Activated naive CD4-positive, alpha-beta T cell treated with anti-CD3 and anti-CD28 coated beads, Interleukin-2, amount 50 U/mL, for 72 hours (primary cell): ENCODE measurements around the gene DIAPH3. TPM values are rescaled to one million over a fixed set of nuclear protein-coding genes. Genes with fewer than 3 reads are reported as not detected.

Experiments used
- ATAC-seq, 2 donors: fragments of 150-1000 bp; cut with Tn5 transposase; 2 replicates each; pipeline ENCODE4 v1.10.0; 2021; ENCODE audit warnings: mild to moderate bottlenecking in 2 of 2, moderate library complexity in 2 of 2
- DNase-seq, 2 donors: peaks; one replicate each; pipeline ENCODE4 v3.0.0; 2021 to 2022; ENCODE audit warnings: low spot score in 2 of 2
- H3K27ac Mint-ChIP-seq, 2 donors: one replicate each; pipeline ENCODE4 v1.8.0; 2022; ENCODE audit warnings: mild to moderate bottlenecking in 2 of 2, mixed read lengths in 2 of 2
- H3K36me3 Mint-ChIP-seq, 2 donors: one replicate each; pipeline ENCODE4 v1.8.0; 2022; ENCODE audit warnings: mixed read lengths in 2 of 2
- H3K9me3 Mint-ChIP-seq, 2 donors: one replicate each; pipeline ENCODE4 v1.8.0; 2022; ENCODE audit warnings: mixed read lengths in 2 of 2
- total RNA-seq, 2 donors: library from RNA; stranded (reverse); gene quantifications; one replicate each; pipeline ENCODE4 v1.2.3, GENCODE V29; 2022

Gene DIAPH3
- total RNA-seq, 2 donors from 2014 or later: 31.3 to 36.8 TPM

GRCh38 chr13:59839186-59839585 lies 324.5 kb downstream of the DIAPH3 start:
- no peaks in the 10 kb centered on the region for H3K36me3 Mint-ChIP-seq
- ATAC-seq (no peak), DNase-seq (no peak)
- no peaks in the 10 kb centered on the region for H3K9me3 Mint-ChIP-seq
- H3K27ac Mint-ChIP-seq: no peak overlapping the region

GRCh38 chr13:59837101-59837500 lies 326.6 kb downstream of the DIAPH3 start:
- H3K9me3 Mint-ChIP-seq: no peaks in the 10 kb centered on the region
- no peak for DNase-seq

GRCh38 chr13:59835569-59835968 lies 328.2 kb downstream of the DIAPH3 start:
- Mint-ChIP-seq H3K36me3 (no peaks in the 10 kb centered on the region), H3K27ac (no peak overlapping the region), H3K9me3 (no peaks in the 10 kb centered on the region)
- ATAC-seq (no peak), DNase-seq (no peak)

More at GRCh38 chr13:59837101-59837500, 326.6 kb downstream of the DIAPH3 start:
- Mint-ChIP-seq H3K27ac (no peak overlapping the region), H3K36me3 (no peaks in the 10 kb centered on the region)
- no peak for ATAC-seq

- H3K9me3 Mint-ChIP-seq: no peaks in the 10 kb centered on the region
- no peak overlapping the region for H3K27ac Mint-ChIP-seq
- H3K36me3 Mint-ChIP-seq: no peaks in the 10 kb centered on the region
- DNase-seq: no peak
- ATAC-seq: no peak
Observed at GRCh38 chr13:59834801-59835200, 328.9 kb downstream of the DIAPH3 start.

GRCh38 chr13:59829690-59830089 lies 334.0 kb downstream of the DIAPH3 start:
- ATAC-seq: no peak
- no peak overlapping the region for H3K27ac Mint-ChIP-seq

GRCh38 chr13:59823486-59823885 lies 340.2 kb downstream of the DIAPH3 start:
- ATAC-seq (no peak), DNase-seq (no peak)
- no peaks in the 10 kb centered on the region for H3K36me3 Mint-ChIP-seq
- no peak overlapping the region for H3K27ac Mint-ChIP-seq
- H3K9me3 Mint-ChIP-seq: no peaks in the 10 kb centered on the region

More at GRCh38 chr13:59829690-59830089, 334.0 kb downstream of the DIAPH3 start:
- Mint-ChIP-seq H3K36me3 (no peaks in the 10 kb centered on the region), H3K9me3 (no peaks in the 10 kb centered on the region)
- DNase-seq: no peak

GRCh38 chr13:59809564-59809963 lies 354.2 kb downstream of the DIAPH3 start:
- Mint-ChIP-seq H3K36me3 (no peaks in the 10 kb centered on the region), H3K9me3 (no peaks in the 10 kb centered on the region), H3K27ac (no peak overlapping the region)
- DNase-seq (no peak), ATAC-seq (no peak)

- DNase-seq (no peak), ATAC-seq (no peak)
- H3K36me3 Mint-ChIP-seq: no peaks in the 10 kb centered on the region
- H3K27ac Mint-ChIP-seq: no peak overlapping the region
- H3K9me3 Mint-ChIP-seq: no peaks in the 10 kb centered on the region
Observed at GRCh38 chr13:59806801-59807200, 356.9 kb downstream of the DIAPH3 start.

GRCh38 chr13:59801107-59801880 lies 362.4 kb downstream of the DIAPH3 start:
- Mint-ChIP-seq H3K36me3 (no peaks in the 10 kb centered on the region), H3K9me3 (no peaks in the 10 kb centered on the region), H3K27ac (no peak overlapping the region)
- ATAC-seq (no peak), DNase-seq (no peak)

- H3K27ac Mint-ChIP-seq: no peak overlapping the region
- H3K36me3 Mint-ChIP-seq: no peaks in the 10 kb centered on the region
- H3K9me3 Mint-ChIP-seq: no peaks in the 10 kb centered on the region
- ATAC-seq: no peak
- no peak for DNase-seq
Observed at GRCh38 chr13:59793107-59793506, 370.6 kb downstream of the DIAPH3 start.

- DNase-seq (no peak), ATAC-seq (no peak)
- Mint-ChIP-seq H3K36me3 (no peaks in the 10 kb centered on the region), H3K27ac (no peak overlapping the region), H3K9me3 (no peaks in the 10 kb centered on the region)
Observed at GRCh38 chr13:59790626-59791025, 373.1 kb downstream of the DIAPH3 start.

- no peak for ATAC-seq
- no peaks in the 10 kb centered on the region for H3K9me3 Mint-ChIP-seq
Observed at GRCh38 chr13:59789558-59789957, 374.2 kb downstream of the DIAPH3 start.

GRCh38 chr13:59787679-59788078 lies 376.0 kb downstream of the DIAPH3 start:
- Mint-ChIP-seq H3K9me3 (no peaks in the 10 kb centered on the region), H3K27ac (no peak overlapping the region), H3K36me3 (no peaks in the 10 kb centered on the region)
- DNase-seq (no peak), ATAC-seq (no peak)

More at GRCh38 chr13:59789558-59789957, 374.2 kb downstream of the DIAPH3 start:
- no peaks in the 10 kb centered on the region for H3K36me3 Mint-ChIP-seq
- H3K27ac Mint-ChIP-seq: no peak overlapping the region
- no peak for DNase-seq

- no peak for DNase-seq
- Mint-ChIP-seq H3K27ac (no peak overlapping the region), H3K36me3 (no peaks in the 10 kb centered on the region), H3K9me3 (no peaks in the 10 kb centered on the region)
- ATAC-seq: no peak
Observed at GRCh38 chr13:59782696-59783095, 381.0 kb downstream of the DIAPH3 start.

- no peak for DNase-seq
- H3K36me3 Mint-ChIP-seq: no peaks in the 10 kb centered on the region
- no peak overlapping the region for H3K27ac Mint-ChIP-seq
- ATAC-seq: no peak
- no peaks in the 10 kb centered on the region for H3K9me3 Mint-ChIP-seq
Observed at GRCh38 chr13:59780058-59780457, 383.7 kb downstream of the DIAPH3 start.

- no peak overlapping the region for H3K27ac Mint-ChIP-seq
- ATAC-seq (peak in 1 of 2 donors; percentile 37), DNase-seq (no peak)
- no peaks in the 10 kb centered on the region for H3K36me3 Mint-ChIP-seq
- H3K9me3 Mint-ChIP-seq: no peaks in the 10 kb centered on the region
Observed at GRCh38 chr13:59776924-59777690, 386.6 kb downstream of the DIAPH3 start.

GRCh38 chr13:59774491-59774971 lies 389.2 kb downstream of the DIAPH3 start:
- Mint-ChIP-seq H3K27ac (no peak overlapping the region), H3K9me3 (no peaks in the 10 kb centered on the region), H3K36me3 (no peaks in the 10 kb centered on the region)
- DNase-seq (no peak), ATAC-seq (no peak)
